Activated CD4-positive, alpha-beta T cell treated with anti-CD3 and anti-CD28 coated beads, Interleukin-2, amount 50 U/mL, for 24 hours (primary cell): ENCODE data around the gene PON3.
A peak's percentile ranks its signal among the peaks of the same experiment; 100 is the strongest.

Experiments used
- DNase-seq, 2 donors: peaks; one replicate each; pipeline ENCODE4 v3.0.0-alpha.2; 2020; ENCODE audit warnings: low read depth in 1 of 2, low spot score in 1 of 2

Gene PON3

DNA sequence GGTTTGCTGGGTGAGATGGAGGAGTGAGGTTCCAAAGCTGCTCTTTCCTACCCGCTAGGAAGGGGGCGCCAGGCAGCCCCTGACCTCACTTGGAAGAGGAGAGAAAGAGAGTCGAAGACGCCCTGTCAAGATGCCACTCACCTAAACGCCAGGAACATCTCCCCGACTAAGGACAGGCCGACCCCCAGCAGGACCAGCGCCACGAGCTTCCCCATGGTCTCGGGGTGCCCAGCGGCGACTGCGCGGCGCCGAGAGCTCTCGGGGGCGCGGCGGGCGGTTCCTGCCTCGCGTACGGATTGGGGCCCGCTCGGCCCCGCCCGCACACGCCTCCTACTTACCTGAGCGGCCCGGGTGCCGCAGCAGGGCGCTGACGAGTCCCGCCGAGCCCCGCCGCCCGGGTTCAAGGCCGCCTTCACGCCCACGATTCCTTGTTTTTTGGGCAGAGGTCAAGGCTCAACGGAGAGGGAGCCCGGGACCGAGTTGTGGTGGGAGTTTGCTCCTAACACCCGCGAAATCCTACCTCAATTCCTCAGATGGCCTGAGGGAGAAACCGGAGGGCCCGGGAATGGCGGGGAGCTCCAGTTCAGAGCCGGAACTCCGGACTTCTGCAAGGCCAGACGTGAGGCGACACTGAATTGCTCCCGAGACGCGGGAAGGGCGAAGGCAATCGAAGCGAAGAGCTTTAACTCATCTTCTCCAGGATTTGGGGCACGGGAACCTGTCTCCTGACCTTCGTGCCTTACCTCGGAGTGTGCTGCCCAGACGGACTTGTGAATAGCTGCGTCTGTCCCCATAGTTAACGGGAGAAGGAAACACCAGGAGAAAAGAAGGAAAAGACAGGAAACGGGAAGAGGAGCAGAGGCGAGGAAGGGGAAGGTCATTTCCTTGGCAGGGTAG lies at the start of gene PON3:
TSS of gene PON3 (minus strand) at position 240 of the 897 bp plus-strand sequence. CDS start at position 215, 25 bp downstream.
- no peak for DNase-seq

DNA sequence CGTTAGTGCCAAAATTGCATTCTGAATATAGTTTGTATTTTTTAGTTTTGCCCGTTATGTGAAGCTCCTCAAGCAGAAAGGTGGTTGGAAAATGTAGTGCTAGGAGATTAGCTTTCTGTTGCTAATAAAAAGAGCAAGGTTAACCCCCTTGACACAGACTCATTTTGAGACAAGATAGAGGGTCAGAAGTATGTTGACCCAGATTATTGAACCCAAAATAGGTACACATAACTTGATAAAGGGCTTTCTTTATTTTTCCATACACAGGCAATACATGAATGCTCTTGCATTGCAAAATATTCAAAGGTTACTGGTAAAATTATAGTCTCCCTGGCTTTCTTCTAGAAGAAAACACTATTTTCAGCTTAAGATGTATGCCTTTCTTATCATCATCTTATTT lies 48.6 kb upstream of the PON3 start:
- no peak for DNase-seq

DNA sequence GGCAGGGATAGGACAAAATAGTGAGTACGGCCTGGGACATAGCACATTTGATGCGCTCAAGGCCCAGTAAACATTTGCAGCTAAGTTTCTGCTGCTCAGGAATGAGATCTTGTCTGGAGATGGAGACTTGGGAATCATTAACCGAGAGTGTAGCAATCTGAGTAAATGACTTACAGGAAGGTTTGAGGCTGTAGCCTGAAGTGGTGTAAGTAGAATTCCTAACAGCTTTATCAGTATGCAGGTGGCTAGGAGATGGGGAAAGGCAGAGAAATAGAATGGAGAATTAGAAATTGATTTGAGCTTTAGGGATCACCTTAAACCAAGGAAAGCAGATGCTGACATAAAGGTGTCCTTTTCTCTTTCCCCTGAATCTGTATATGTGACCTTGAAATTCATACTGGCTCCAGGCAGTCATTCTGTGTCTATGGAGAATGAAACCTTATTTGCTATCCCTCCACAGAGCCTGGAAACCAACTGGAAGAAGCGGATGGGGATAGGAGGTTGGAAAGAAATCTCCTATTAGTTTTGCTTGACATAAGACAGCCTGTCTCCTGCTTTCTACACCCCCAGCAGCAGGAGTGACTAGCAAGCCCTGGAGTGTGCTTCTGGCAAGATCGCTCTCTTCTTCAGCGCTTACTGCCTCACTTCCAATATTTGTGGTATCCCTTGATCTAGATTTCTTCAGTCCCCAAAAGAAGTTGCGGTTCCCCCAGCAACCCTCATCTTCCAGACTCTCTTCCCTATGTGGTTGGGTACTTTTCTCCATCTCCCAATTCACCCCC lies 45.1 kb upstream of the PON3 start:
- no peak for DNase-seq

DNA sequence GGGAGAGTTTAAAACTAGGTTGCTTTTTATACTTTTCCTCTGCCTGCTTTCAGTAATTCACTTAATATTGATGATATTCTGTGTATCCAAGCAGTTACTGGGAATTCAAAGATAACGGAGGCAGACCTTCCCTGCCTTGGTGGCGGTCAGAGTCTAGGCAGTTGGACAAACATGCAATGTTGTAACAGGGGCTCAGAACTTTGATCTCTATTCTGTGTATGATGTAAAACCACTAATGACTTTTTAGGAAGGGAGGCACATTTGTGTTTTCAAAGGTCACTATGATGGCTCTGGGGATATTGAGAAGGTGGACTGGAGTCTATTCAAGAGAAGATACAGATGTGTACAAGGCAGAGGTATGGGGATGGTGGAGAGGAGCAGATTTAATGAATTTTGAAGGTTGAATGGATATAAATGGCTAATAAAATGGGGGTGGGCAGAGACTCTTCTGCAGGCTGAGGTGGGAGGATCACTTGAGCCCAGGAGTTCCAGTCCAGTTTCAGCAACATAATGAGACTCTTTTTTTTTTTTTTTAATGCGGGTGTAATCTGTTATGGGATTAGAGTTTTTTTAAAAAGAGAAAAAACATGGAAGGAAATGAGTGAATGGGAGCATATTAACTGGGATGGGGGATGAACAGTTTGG lies 44.3 kb upstream of the PON3 start:
- no peak for DNase-seq

DNA sequence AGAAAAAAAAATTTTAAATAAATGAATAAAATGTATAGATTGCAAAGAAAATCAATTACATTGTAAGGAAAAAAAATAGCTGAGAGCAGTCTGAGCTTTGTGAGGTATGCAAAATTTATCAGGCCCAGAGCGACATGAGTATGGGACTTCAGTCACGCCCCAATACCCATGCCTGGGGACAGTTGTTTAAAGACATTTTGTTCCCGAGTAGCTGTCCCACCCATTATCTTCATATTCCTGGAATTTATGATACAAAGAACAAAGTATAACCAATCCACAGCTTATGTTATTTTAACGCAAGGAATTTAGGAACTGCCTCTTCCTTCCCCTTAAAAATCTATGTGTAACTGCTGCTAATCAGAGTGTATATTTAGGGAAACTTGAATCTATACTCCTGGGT lies 40.2 kb upstream of the PON3 start:
- DNase-seq: no peak

DNA sequence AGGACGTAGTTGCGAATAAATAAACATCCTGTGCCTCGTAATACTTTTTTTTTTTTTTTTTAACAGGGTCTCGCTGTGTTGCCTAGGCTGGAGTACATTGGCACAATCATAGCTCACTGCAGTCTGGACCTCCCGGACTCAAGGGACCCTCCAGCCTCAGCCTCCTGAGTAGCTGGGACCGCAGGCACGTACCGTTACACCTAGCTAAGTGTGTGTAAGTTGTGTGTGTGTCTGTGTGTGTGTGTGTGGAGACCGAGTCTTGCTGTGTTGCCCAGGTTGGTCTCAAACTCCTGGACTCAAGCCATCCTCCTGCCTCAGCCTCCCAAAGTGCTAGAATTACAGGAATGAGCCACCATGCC lies 39.2 kb upstream of the PON3 start:
- DNase-seq: no peak

DNA sequence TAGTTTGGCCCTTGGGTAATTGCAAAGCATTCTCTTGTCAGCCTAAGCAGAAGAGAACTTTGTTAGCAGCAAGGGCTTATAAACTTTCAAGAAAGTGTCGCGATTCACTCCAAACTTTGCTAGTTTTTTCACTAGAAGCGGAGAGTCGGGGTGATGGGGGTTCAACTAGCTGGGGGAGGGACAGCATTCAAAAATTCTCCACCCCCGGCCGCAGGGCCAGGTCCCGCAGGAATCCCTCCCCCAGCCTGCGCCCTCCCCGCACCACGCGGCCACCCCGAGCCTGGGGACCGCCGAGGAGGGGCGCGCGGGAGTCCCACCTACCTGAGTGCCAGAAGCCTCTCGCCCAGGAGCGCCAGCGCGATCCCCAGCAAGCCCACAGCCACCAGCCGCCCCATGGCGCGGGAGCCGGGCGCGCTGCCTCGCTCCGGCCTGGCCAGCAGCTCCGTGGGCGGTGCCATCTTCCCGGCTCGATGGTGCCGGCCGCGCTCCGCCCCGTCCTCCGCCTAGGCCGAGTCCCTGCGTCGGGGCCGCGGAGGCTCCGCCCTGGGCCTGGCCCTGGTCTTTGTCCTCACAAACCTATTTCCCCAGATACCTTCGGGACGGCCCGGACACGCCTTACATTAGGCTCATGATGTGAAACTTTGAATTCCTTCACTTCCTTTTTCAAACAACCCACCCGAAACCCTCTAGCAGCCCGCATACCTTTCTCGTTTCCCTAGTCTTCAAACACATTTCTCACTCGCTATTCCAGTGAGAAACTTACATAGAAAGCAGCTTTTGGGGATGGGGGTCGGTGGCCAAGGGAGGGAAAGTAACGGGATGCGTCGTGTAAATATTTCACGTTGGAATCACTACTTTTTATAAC lies 38.6 kb upstream of the PON3 start, which contains the start of gene PON2:
TSS of gene PON2 (minus strand) at position 472 of the 865 bp plus-strand sequence. CDS start at position 395, 77 bp downstream.
- peak in 1 of 2 donors; percentile 9 for DNase-seq

DNA sequence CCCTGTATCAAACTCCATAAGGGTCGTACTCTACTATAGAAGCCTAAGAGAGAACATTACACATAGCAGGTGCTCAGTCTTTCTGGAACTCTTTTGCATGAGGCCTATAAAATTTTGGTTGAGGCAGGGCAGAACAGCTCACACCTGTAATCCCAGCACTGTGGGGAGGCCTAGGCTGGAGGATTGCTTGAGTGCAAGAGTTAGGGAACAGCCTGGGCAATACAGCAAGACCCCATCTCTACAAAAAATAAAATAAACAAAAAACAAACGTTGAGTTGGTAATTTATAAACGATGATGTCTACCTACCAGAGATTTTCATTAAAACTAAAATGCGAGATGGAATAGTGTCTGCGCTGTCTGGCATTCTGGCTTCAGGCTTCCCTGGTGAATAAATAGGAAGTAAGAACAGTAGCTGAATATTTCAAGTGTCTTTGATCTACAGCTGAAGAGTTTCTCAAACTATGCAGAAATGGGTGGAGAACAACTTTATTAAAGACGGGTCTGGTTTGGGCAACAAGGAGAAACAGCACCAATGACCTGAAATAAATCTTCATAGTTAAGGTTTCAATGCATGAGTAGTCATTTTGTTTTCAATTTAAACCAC lies 37.9 kb upstream of the PON3 start:
- no peak for DNase-seq

DNA sequence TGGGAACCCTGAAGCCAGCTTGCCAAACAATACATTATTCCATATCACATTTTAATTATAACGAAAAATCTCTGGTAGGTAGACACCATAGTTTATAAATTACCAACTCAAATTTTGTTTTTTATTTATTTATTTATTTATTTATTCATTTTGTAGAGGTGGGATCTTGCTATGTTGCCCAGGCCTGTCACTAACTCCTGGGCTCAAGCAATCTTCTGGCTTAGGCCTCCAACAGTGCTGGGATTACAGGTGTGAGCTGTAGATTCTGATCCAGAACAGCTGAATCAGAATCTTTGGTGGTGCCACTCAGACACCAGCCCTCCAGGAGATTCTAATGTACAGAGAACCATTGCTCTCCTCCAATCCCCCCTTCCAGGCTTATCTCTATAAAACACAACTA lies 37.0 kb upstream of the PON3 start:
- no peak for DNase-seq

DNA sequence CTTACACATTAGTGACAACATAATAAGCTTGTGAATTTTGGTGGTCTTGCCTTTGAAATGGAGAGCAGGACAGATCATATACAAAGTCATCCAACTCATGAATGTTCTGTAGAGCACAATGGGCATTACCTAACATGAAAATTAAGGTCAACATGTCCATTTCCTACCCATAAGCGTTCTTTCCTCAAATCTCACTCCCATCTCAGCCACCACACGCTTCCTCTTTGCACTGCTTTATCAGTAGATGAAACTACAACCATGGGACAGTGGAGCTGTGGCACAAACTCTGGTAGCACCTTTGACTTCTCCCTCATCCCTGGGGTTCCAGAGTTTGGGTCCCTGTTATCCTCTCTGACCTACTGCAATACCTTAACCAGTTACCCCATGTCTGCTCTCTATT lies 36.4 kb upstream of the PON3 start:
- DNase-seq: no peak

DNA sequence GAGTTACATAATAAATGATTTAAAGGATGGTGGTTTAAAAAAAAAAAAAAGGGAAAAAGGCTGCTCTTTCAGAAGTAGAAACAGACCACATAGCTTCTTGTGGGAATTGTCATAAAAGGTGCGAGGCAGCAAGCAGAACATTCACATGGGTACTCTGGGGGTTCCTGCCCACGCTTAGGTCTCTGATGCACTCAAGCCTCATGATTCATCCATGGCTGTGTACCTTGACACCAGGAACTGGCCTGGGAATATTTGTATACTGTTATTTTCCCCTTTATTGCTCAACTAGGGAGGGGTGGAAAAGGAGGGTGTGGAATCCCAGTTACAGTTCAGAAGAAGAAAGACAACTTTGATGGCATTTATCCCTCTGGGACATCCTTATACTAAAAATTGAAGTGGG lies 34.7 kb upstream of the PON3 start:
- no peak for DNase-seq

DNA sequence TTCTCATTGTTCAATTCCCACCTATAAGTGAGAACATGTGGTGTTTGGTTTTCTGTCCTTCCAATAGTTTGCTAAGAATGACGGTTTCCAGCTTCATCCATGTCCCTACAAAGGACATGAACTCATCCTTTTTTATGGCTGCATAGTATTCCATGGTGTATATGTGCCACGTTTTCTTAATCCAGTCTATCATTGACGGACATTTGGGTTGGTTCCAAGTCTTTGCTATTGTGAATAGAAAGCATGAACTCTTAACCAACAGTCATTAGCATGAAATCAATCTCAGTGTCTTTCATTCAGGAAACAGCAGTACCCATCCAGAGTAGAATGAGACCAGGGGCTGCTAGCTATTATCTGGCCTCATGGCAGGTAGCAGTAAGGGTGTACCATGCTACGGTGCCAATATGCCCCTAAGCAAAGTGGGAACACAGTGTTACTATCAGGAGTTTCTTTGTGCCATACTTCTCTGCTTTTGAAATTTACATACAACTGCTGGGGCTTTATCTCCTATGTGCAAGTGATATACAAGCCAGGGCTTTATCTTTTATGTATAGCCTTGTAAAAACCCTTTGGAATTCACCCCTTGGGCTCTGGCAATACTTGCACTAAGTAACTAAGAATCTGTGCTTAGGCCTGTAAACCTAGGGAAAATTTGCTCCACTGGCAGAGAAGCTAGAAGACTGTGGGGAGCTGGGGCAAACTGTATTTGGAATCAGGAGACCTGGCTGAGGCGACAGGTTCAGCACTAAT lies 33.2 kb upstream of the PON3 start:
- DNase-seq: no peak

DNA sequence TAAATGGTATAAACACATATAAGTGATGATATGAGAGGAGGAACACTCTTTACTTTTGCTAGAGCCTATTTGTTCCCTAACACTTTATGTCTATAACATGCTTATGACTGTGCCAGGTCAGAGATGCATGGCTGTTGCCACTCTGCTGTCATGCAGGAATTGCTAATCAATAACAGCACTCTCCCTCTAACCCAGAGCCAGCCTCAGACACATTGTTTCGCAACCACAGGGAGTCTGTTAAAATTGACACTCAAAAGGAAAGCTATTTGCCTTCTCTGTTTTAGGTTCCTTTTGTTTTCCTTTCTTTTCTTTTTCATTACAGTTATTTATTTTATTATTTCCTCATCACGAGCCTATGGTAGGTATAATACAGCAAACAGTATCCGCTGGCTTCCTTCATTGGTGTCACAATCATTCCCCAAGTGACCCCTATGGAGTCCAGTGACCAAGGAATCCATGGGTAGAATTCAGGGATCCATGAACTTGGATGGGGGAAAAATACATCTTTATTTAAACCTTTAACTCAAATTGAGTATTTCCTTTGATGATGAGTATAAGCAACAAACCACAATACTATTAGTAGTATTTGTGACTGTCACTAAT lies 31.8 kb upstream of the PON3 start:
- no peak for DNase-seq

DNA sequence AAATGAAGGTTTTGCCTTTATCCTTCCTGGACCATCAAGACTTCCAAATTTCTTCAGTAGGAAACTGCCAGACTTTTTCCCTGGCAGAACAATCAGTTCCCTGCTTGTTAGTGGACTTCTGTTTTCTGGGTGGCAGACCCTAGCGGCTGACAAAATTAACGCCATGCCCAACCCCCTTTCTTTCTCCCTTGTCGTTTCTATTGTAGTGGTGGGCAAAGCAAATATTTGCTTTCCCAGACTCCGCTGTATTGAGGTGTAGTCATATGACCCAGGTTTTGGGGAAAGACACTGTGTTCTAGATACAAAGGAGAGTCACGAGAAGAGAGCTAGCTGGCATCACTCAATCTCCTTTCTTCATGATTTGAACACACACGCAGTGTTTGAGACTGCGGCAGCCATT lies 31.0 kb upstream of the PON3 start:
- no peak for DNase-seq

DNA sequence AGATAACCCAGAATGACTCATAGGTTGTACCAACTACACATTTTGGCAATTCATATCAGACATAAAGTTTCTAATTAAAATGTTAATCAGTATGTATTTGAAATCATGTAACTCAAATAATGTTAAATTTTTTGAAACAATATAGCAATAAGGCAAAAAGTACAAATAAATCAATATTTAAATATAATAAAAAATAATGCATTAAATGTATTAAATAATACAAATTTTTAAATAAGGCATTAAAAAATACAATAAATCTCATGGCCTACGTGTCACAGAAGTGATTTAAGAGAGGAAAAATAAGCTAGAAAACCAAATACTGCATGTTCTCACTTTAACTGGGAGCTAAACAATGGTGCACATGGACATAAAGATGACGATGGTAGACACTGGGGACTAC lies 29.5 kb upstream of the PON3 start:
- no peak for DNase-seq

DNA sequence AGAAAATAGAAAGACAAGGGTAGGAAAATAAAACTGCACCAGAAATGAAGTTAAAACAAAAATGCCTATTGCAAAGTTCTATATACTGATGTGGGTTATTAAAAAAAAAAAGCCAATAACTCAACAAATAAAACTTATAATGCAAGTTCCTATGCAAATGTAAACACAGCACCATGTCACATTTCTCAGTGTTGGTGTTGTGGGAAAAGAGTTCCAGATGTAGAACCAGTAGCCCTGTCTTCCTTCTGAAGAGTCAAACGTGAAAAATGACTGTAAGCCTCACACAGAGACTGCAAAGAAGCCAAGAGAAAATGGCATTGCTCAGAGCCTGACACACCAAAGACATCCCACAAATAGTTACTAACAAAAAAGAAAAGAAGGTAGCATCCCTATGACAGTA lies 28.5 kb upstream of the PON3 start:
- no peak for DNase-seq

DNA sequence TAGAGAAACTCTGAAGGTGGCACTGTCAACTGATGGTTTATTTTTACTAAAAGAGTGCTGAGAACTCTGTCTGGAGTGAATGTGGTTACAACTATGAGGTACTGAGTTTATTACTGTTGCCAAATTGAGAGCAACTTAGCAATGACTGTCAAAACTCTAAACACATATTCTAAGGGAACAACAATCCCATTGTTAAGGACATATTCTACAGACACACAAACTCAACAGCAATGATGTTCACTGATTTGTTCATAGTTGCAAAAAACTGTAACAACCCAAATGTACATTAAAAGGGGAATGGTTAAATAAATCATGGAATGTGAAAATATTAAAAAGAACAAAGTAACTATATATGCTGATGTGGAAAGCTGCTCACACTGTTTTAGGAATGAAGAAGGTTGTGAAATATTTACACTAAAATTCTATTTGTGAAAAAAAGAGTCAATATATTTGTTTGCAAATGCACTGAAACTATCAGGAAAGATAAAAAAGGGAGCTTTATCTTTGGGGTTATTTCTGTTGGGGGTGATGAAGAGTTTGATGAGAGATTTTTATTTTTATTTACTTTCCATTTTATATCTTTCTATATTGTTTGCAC lies 25.8 kb upstream of the PON3 start:
- DNase-seq: no peak

DNA sequence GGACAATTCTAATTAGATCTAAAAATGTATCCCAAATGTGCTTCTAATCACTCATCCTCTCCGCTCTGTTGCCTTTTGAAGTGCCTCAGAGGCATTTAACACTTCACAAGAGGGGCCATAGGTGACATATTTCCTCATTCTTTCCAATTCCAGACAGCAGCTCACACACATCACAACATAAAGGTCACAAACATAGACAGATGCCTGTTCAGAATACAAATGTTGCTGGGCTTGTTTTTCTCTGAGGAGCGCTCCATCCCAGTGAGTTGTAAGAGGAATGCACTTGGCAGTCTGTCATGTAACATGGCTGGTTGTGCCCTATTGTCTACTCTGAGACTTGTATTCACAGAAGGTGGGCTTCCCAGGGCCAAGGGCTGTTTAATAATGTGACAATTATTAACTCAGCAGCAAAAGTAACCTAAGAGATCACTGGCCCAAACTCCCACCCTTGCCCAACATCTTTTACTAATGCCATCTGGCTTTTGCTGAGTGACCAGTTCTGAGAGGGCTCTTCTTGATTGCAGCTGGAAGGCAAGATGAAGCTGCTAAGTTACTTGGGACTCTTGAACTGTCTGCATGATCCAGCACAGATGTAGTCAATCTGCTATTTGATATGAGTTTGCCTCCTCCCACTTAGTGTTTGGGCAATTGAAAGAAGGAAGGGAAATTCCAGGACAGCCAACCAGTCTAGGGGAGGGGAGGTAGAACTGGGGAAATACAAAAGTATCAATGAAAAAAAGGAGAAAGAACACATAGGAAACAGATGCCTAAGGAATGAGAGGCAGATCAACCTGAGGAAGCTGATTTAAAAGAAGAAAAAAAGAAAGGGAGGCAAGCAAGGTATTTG lies 25.0 kb upstream of the PON3 start:
- DNase-seq: no peak
